WTC11 (cell line): ENCODE measurements around the gene DNAH14.

ENCODE experiments used
- ATF2 ChIP-seq: sonication (generic); formaldehyde crosslinking; IDR thresholded peaks from 2 replicates; pipeline ENCODE4 v1.8.1; 2022; ENCODE audit warnings: low read depth, missing genetic modification reagents, borderline replicate concordance
- ATF6 ChIP-seq: sonication (generic); formaldehyde crosslinking; IDR thresholded peaks from 2 replicates; pipeline ENCODE4 v1.8.1; 2023; ENCODE audit warnings: mild to moderate bottlenecking, missing genetic modification reagents
- CDX4 ChIP-seq: fragments of 250-450 bp; sonication (Bioruptor Pico); IDR thresholded peaks from 2 replicates; pipeline ENCODE4 v1.9.0; 2021; ENCODE audit warnings: moderate library complexity, mild to moderate bottlenecking, inconsistent platforms, borderline replicate concordance
- CREM ChIP-seq: sonication (generic); formaldehyde crosslinking; IDR thresholded peaks from 2 replicates; pipeline ENCODE4 v1.8.1; 2022; ENCODE audit warnings: mild to moderate bottlenecking, missing genetic modification reagents, moderate library complexity
- FOXJ3 ChIP-seq: sonication (generic); formaldehyde crosslinking; IDR thresholded peaks from 2 replicates; pipeline ENCODE4 v1.9.0; 2021; ENCODE audit warnings: missing genetic modification reagents, mild to moderate bottlenecking, borderline replicate concordance
- FOXP1 ChIP-seq: sonication (generic); formaldehyde crosslinking; IDR thresholded peaks from 2 replicates; pipeline ENCODE4 v1.8.0; 2022; ENCODE audit warnings: missing genetic modification reagents, mild to moderate bottlenecking, moderate library complexity, borderline replicate concordance
- MAX ChIP-seq: sonication (generic); formaldehyde crosslinking; IDR thresholded peaks from 2 replicates; pipeline ENCODE4 v1.8.0; 2022; ENCODE audit warnings: mild to moderate bottlenecking, missing genetic modification reagents
- NR2C2 ChIP-seq: sonication (generic); formaldehyde crosslinking; IDR thresholded peaks from 2 replicates; pipeline ENCODE4 v1.8.0; 2022; ENCODE audit warnings: mild to moderate bottlenecking, missing genetic modification reagents
- USF2 ChIP-seq: sonication (generic); formaldehyde crosslinking; IDR thresholded peaks from 2 replicates; pipeline ENCODE4 v1.8.1; 2023; ENCODE audit warnings: mild to moderate bottlenecking, missing genetic modification reagents, moderate library complexity
- TF ChIP-seq, protein P1 (sequence below): fragments of 200-600 bp; IDR thresholded peaks from 2 replicates; pipeline ENCODE4 v1.8.0; 2022; ENCODE audit warnings: antibody characterized with exemption
- TF ChIP-seq, protein P2 (sequence below): fragments of 250-450 bp; sonication (Bioruptor Pico); IDR thresholded peaks from 2 replicates; pipeline ENCODE4 v1.9.0; 2021; ENCODE audit warnings: mild to moderate bottlenecking, borderline replicate concordance
- TF ChIP-seq, protein P3 (sequence below): sonication (generic); formaldehyde crosslinking; IDR thresholded peaks from 2 replicates; pipeline ENCODE4 v1.8.0; 2022; ENCODE audit warnings: missing genetic modification reagents
- TF ChIP-seq, protein P4 (sequence below): sonication (generic); formaldehyde crosslinking; IDR thresholded peaks from 2 replicates; pipeline ENCODE4 v1.8.1; 2023; ENCODE audit warnings: mild to moderate bottlenecking, missing genetic modification reagents

- TF ChIP-seq FOXJ3 (no peak), USF2 (no peak), ATF2 (CRISPR knock-in tag) (no peak), MAX (CRISPR knock-in tag) (no peak), ATF6 (CRISPR knock-in tag) (no peak), NR2C2 (no peak), FOXP1 (CRISPR knock-in tag) (no peak), CREM (no peak), CDX4 (CRISPR knock-in tag) (no peak)
- TF ChIP-seq, protein P1, sequence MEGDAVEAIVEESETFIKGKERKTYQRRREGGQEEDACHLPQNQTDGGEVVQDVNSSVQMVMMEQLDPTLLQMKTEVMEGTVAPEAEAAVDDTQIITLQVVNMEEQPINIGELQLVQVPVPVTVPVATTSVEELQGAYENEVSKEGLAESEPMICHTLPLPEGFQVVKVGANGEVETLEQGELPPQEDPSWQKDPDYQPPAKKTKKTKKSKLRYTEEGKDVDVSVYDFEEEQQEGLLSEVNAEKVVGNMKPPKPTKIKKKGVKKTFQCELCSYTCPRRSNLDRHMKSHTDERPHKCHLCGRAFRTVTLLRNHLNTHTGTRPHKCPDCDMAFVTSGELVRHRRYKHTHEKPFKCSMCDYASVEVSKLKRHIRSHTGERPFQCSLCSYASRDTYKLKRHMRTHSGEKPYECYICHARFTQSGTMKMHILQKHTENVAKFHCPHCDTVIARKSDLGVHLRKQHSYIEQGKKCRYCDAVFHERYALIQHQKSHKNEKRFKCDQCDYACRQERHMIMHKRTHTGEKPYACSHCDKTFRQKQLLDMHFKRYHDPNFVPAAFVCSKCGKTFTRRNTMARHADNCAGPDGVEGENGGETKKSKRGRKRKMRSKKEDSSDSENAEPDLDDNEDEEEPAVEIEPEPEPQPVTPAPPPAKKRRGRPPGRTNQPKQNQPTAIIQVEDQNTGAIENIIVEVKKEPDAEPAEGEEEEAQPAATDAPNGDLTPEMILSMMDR = no peak
- TF ChIP-seq, protein P2, sequence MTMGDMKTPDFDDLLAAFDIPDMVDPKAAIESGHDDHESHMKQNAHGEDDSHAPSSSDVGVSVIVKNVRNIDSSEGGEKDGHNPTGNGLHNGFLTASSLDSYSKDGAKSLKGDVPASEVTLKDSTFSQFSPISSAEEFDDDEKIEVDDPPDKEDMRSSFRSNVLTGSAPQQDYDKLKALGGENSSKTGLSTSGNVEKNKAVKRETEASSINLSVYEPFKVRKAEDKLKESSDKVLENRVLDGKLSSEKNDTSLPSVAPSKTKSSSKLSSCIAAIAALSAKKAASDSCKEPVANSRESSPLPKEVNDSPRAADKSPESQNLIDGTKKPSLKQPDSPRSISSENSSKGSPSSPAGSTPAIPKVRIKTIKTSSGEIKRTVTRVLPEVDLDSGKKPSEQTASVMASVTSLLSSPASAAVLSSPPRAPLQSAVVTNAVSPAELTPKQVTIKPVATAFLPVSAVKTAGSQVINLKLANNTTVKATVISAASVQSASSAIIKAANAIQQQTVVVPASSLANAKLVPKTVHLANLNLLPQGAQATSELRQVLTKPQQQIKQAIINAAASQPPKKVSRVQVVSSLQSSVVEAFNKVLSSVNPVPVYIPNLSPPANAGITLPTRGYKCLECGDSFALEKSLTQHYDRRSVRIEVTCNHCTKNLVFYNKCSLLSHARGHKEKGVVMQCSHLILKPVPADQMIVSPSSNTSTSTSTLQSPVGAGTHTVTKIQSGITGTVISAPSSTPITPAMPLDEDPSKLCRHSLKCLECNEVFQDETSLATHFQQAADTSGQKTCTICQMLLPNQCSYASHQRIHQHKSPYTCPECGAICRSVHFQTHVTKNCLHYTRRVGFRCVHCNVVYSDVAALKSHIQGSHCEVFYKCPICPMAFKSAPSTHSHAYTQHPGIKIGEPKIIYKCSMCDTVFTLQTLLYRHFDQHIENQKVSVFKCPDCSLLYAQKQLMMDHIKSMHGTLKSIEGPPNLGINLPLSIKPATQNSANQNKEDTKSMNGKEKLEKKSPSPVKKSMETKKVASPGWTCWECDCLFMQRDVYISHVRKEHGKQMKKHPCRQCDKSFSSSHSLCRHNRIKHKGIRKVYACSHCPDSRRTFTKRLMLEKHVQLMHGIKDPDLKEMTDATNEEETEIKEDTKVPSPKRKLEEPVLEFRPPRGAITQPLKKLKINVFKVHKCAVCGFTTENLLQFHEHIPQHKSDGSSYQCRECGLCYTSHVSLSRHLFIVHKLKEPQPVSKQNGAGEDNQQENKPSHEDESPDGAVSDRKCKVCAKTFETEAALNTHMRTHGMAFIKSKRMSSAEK (CRISPR knock-in tag) = no peak
- TF ChIP-seq, protein P3, sequence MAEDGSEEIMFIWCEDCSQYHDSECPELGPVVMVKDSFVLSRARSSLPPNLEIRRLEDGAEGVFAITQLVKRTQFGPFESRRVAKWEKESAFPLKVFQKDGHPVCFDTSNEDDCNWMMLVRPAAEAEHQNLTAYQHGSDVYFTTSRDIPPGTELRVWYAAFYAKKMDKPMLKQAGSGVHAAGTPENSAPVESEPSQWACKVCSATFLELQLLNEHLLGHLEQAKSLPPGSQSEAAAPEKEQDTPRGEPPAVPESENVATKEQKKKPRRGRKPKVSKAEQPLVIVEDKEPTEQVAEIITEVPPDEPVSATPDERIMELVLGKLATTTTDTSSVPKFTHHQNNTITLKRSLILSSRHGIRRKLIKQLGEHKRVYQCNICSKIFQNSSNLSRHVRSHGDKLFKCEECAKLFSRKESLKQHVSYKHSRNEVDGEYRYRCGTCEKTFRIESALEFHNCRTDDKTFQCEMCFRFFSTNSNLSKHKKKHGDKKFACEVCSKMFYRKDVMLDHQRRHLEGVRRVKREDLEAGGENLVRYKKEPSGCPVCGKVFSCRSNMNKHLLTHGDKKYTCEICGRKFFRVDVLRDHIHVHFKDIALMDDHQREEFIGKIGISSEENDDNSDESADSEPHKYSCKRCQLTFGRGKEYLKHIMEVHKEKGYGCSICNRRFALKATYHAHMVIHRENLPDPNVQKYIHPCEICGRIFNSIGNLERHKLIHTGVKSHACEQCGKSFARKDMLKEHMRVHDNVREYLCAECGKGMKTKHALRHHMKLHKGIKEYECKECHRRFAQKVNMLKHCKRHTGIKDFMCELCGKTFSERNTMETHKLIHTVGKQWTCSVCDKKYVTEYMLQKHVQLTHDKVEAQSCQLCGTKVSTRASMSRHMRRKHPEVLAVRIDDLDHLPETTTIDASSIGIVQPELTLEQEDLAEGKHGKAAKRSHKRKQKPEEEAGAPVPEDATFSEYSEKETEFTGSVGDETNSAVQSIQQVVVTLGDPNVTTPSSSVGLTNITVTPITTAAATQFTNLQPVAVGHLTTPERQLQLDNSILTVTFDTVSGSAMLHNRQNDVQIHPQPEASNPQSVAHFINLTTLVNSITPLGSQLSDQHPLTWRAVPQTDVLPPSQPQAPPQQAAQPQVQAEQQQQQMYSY (CRISPR knock-in tag) = 0 out of 2 replicates have a peak, but pooled peaks have one; percentile 23
- TF ChIP-seq, protein P4, sequence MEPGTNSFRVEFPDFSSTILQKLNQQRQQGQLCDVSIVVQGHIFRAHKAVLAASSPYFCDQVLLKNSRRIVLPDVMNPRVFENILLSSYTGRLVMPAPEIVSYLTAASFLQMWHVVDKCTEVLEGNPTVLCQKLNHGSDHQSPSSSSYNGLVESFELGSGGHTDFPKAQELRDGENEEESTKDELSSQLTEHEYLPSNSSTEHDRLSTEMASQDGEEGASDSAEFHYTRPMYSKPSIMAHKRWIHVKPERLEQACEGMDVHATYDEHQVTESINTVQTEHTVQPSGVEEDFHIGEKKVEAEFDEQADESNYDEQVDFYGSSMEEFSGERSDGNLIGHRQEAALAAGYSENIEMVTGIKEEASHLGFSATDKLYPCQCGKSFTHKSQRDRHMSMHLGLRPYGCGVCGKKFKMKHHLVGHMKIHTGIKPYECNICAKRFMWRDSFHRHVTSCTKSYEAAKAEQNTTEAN (CRISPR knock-in tag) = no peak
Measured at GRCh38 chr1:224884361-224884801, 45.1 kb upstream of the DNAH14 start.
